Measurements from ENCODE around the gene CDH23. TPM values are rescaled to one million over a fixed set of nuclear protein-coding genes. Genes with fewer than 3 reads are reported as not detected.

Gene CDH23
- polyA plus RNA-seq, 1 donor (not counting 4 experiments of a cell fraction or from before 2014, with no cell fraction given): 0.01 TPM

DNA sequence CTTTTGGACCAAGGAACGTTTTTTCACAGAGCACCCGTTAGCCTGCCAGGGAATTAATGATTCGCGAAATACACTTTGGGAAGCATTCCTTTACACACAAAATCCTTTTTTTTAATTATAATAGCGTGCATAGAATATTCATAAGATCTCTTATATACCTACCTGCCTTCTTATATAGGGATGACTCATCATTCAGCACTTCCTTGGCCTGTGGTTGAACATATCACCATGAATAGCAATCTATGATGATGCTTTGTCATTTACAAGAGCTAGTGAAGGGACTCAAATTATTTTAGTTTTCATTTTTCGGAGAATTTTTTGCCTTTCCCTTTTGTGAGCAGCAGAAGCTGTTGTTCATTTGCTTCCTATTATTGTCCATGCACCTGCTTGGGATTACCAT is 97.0 kb downstream of the CDH23 start:
- Histone ChIP-seq H3K79me2 (ENCODE audit: control insufficient read depth, insufficient read depth, low read length) (no peaks in the 10 kb centered on the region), H3K4me2 (ENCODE audit: control insufficient read depth, extremely low read depth, insufficient read depth, low read depth, low read length) (no peak overlapping the region), H2AFZ (ENCODE audit: control insufficient read depth, low read length) (no peak overlapping the region), H3K4me1 (ENCODE audit: control insufficient read depth, extremely low read depth, insufficient read depth, low read length) (peaks cover 17% of the 10 kb centered on the region), H3K4me3 (ENCODE audit: control insufficient read depth in 2 of 3, extremely low read depth in 1 of 3, insufficient read depth in 2 of 3, low read depth in 1 of 3, low read length in 3 of 3) (no peak overlapping the region), H3K27ac (ENCODE audit: control insufficient read depth, insufficient read depth, low read length) (no peak overlapping the region), H3K9me1 (ENCODE audit: control insufficient read depth, extremely low read depth, insufficient read depth, low read length) (no peaks in the 10 kb centered on the region), H4K20me1 (ENCODE audit: control insufficient read depth, extremely low read depth, insufficient read depth, low read length) (peaks cover 2% of the 10 kb centered on the region), H3K36me3 (ENCODE audit: control insufficient read depth in 2 of 2, extremely low read depth in 1 of 2, insufficient read depth in 2 of 2, low read length in 2 of 2) (no peaks in the 10 kb centered on the region), H3K9me3 (ENCODE audit: control insufficient read depth, low read depth, low read length) (no peaks in the 10 kb centered on the region), H3K27me3 (ENCODE audit: control insufficient read depth, extremely low read depth, insufficient read depth, low read length) (peaks cover 4% of the 10 kb centered on the region), H3K9ac (ENCODE audit: control insufficient read depth, extremely low read depth, insufficient read depth, low read length) (no peak overlapping the region)
- TF ChIP-seq, protein P1, sequence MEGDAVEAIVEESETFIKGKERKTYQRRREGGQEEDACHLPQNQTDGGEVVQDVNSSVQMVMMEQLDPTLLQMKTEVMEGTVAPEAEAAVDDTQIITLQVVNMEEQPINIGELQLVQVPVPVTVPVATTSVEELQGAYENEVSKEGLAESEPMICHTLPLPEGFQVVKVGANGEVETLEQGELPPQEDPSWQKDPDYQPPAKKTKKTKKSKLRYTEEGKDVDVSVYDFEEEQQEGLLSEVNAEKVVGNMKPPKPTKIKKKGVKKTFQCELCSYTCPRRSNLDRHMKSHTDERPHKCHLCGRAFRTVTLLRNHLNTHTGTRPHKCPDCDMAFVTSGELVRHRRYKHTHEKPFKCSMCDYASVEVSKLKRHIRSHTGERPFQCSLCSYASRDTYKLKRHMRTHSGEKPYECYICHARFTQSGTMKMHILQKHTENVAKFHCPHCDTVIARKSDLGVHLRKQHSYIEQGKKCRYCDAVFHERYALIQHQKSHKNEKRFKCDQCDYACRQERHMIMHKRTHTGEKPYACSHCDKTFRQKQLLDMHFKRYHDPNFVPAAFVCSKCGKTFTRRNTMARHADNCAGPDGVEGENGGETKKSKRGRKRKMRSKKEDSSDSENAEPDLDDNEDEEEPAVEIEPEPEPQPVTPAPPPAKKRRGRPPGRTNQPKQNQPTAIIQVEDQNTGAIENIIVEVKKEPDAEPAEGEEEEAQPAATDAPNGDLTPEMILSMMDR (optimal IDR thresholded peaks at IDR 0.05 in 1 of 3, IDR thresholded peaks at IDR 0.05 in 1 of 3, conservative IDR thresholded peaks at IDR 0.05 in 1 of 3; ENCODE audit: extremely low read depth in 1 of 3, insufficient read depth in 2 of 3, low read length in 3 of 3): no peak
- no peak for TF ChIP-seq EZH2 (IDR thresholded peaks at IDR 0.05; ENCODE audit: low read length)
- no peak for DNase-seq (ENCODE audit: low read depth, low spot score)
- no peak for FAIRE-seq
- dilution Hi-C loops (cut with MboI; ENCODE audit: extremely low pct_ligation_motif_present, low sequenced_read_pairs): no loop called here

DNA sequence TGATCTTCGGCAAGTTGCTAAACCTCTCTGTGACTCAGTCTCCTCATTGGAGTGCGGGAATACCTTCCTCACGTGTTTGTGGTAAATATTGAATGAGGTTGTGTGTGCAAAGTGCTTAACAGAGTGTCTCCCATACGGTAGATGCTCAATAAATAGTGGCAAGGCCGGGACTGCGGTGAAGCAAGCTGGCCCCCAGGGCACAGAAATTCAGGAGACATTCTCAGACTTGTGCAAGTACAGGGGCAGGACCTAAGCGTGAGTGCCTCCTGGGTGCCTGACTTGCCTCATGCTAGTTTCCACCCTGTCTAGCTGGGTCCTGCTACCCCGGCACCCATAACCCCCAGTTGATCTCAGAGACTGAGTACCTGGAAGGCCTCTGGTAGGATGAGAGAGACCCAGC is 97.8 kb downstream of the CDH23 start:
- H3K9me1 ChIP-seq (ENCODE audit: control insufficient read depth, extremely low read depth, insufficient read depth, low read length): no peaks in the 10 kb centered on the region
- peaks cover 2% of the 10 kb centered on the region for H4K20me1 ChIP-seq (ENCODE audit: control insufficient read depth, extremely low read depth, insufficient read depth, low read length)
- no peak overlapping the region for H2AFZ ChIP-seq (ENCODE audit: control insufficient read depth, low read length)
- H3K4me1 ChIP-seq (ENCODE audit: control insufficient read depth, extremely low read depth, insufficient read depth, low read length): peaks cover 17% of the 10 kb centered on the region
- no peak overlapping the region for H3K4me3 ChIP-seq (ENCODE audit: control insufficient read depth in 2 of 3, extremely low read depth in 1 of 3, insufficient read depth in 2 of 3, low read depth in 1 of 3, low read length in 3 of 3)
- no peaks in the 10 kb centered on the region for H3K36me3 ChIP-seq (ENCODE audit: control insufficient read depth in 2 of 2, extremely low read depth in 1 of 2, insufficient read depth in 2 of 2, low read length in 2 of 2)
- H3K27me3 ChIP-seq (ENCODE audit: control insufficient read depth, extremely low read depth, insufficient read depth, low read length): peaks cover 4% of the 10 kb centered on the region
- no peak overlapping the region for H3K4me2 ChIP-seq (ENCODE audit: control insufficient read depth, extremely low read depth, insufficient read depth, low read depth, low read length)
- H3K27ac ChIP-seq (ENCODE audit: control insufficient read depth, insufficient read depth, low read length): no peak overlapping the region
- no peaks in the 10 kb centered on the region for H3K9me3 ChIP-seq (ENCODE audit: control insufficient read depth, low read depth, low read length)
- no peaks in the 10 kb centered on the region for H3K79me2 ChIP-seq (ENCODE audit: control insufficient read depth, insufficient read depth, low read length)
- H3K9ac ChIP-seq (ENCODE audit: control insufficient read depth, extremely low read depth, insufficient read depth, low read length): no peak overlapping the region
- no peak for FAIRE-seq
- dilution Hi-C loops (cut with MboI; ENCODE audit: extremely low pct_ligation_motif_present, low sequenced_read_pairs): no loop called here
- TF ChIP-seq, protein P1 (optimal IDR thresholded peaks at IDR 0.05 in 1 of 3, IDR thresholded peaks at IDR 0.05 in 1 of 3, conservative IDR thresholded peaks at IDR 0.05 in 1 of 3; ENCODE audit: extremely low read depth in 1 of 3, insufficient read depth in 2 of 3, low read length in 3 of 3): no peak
- no peak for TF ChIP-seq EZH2 (IDR thresholded peaks at IDR 0.05; ENCODE audit: low read length)
- DNase-seq (ENCODE audit: low read depth, low spot score): no peak
